ENCODE data around the gene SLC8A1.

The SLC8A1 gene

DNA sequence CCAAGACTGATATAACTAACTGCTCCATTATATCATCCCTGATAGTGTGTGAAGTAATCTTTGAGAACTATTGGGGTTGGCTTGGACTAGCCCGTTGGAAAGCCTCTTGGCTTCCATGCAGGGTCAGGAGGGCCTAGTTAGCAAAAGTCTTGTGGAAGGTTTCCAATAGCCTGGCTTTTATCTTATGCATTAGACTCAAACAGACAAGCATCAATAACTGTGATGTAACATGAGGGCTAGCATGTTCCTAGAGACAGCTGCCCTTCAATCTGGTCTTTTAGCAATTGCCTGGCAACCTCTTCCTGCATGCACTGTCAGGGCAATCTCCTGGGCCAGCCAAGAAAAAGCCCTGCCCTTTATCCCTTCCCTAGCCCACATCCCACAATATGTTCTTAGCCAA, 18.2 kb downstream of the SLC8A1 start:
- Mint-ChIP-seq H3K4me3 (no peak overlapping the region), H3K27me3 (no peaks in the 10 kb centered on the region), H3K9me3 (peaks cover 11% of the 10 kb centered on the region), H3K27ac (ENCODE audit: low read depth) (no peak overlapping the region), H3K36me3 (ENCODE audit: insufficient read depth) (no peaks in the 10 kb centered on the region), H3K4me1 (no peaks in the 10 kb centered on the region)
- DNase-seq (ENCODE audit: low spot score in 2 of 2) (no peak), ATAC-seq (replicated peaks; ENCODE audit: extremely low read depth, poor library complexity, severe bottlenecking) (no peak)

DNA sequence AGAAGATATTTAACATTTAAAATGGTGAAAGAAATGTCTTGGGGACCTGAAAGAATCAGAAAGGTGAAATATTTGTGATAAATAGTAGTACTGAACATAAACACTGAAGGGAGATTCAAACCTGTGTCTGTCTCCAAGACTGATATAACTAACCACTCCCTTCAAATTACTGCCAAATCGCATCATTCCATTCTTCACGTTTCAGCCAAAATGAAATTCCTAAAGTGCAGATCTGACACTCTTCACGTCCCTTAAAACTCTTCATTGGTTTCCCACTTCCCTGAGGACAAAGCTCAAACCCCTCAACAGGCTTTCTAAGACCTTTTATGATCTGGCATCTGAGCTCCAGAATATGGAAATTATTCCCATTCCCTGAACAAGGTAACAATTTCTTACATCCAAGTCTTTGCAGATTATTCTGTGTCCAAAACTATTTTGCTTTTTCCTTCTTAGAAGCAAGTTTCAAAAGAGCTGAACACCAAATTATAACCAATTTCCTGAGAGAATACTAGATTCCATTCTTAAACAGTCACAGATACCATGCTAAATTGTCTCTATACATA, 18.9 kb downstream of the SLC8A1 start:
- Mint-ChIP-seq H3K4me1 (no peaks in the 10 kb centered on the region), H3K27me3 (no peaks in the 10 kb centered on the region), H3K36me3 (ENCODE audit: insufficient read depth) (no peaks in the 10 kb centered on the region)

GRCh38 chr2:40431600-40431955, 20.3 kb downstream of the SLC8A1 start:
- H3K27me3 Mint-ChIP-seq = no peaks in the 10 kb centered on the region
- ATAC-seq (replicated peaks; ENCODE audit: extremely low read depth, poor library complexity, severe bottlenecking) (no peak), DNase-seq (ENCODE audit: low spot score in 2 of 2) (no peak)
- no peaks in the 10 kb centered on the region for H3K4me1 Mint-ChIP-seq
- no peak overlapping the region for H3K4me3 Mint-ChIP-seq
- H3K27ac Mint-ChIP-seq (ENCODE audit: low read depth) = no peak overlapping the region
- no peaks in the 10 kb centered on the region for H3K9me3 Mint-ChIP-seq
- no peaks in the 10 kb centered on the region for H3K36me3 Mint-ChIP-seq (ENCODE audit: insufficient read depth)

More for the DNA sequence above, 18.9 kb downstream of the SLC8A1 start:
- Mint-ChIP-seq H3K4me3 (no peak overlapping the region), H3K27ac (ENCODE audit: low read depth) (no peak overlapping the region), H3K9me3 (peaks cover 5% of the 10 kb centered on the region)
- DNase-seq (ENCODE audit: low spot score in 2 of 2) = no peak
- no peak for ATAC-seq (replicated peaks; ENCODE audit: extremely low read depth, poor library complexity, severe bottlenecking)

DNA sequence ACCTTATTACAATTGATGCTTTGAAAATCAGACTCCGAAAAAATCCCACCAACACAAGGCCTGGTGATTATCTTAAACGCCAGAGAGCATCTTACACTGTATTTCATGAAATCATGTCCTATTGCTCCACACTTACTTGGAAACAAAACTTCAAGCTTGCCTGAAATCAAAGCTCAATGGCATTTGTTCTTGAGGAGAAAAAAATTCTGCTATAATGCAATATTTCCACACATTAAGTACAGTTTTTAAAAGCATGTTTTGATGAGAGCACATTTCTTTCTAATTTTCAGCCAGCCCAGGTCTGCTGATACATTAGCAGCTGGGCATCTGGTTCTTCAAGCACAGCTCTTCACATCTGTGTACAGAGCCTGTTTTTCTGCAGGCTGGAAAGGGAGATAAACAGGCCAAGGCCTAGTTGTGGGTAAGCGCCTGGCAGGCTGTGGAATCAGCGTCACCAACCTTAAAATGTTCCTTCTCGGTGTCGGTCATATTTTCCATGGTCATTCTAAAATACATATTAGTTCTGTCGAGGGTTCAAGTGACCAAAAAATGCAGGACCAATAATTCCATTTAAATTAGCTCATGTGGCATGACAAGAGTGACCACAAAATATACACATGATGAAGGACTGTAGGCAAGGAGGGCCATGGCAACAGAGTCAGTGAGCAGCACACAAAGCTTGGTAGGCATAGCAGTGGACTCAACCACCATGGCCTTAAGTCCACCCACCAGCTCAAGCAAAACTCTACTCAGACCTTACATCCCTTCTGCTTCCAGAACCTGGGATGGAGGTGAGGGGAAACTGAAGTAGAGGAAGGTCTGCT, 20.9 kb downstream of the SLC8A1 start:
- no peaks in the 10 kb centered on the region for H3K4me1 Mint-ChIP-seq

GRCh38 chr2:40428439-40428838, 23.5 kb downstream of the SLC8A1 start:
- Mint-ChIP-seq H3K27ac (ENCODE audit: low read depth) (no peak overlapping the region), H3K27me3 (no peaks in the 10 kb centered on the region), H3K36me3 (ENCODE audit: insufficient read depth) (no peaks in the 10 kb centered on the region), H3K9me3 (no peaks in the 10 kb centered on the region), H3K4me3 (no peak overlapping the region), H3K4me1 (no peaks in the 10 kb centered on the region)
- DNase-seq (ENCODE audit: low spot score in 2 of 2) = no peak
- ATAC-seq (replicated peaks; ENCODE audit: extremely low read depth, poor library complexity, severe bottlenecking) = no peak

More for the DNA sequence above, 20.9 kb downstream of the SLC8A1 start:
- Mint-ChIP-seq H3K27ac (ENCODE audit: low read depth) (no peak overlapping the region), H3K4me3 (no peak overlapping the region), H3K36me3 (ENCODE audit: insufficient read depth) (no peaks in the 10 kb centered on the region), H3K27me3 (no peaks in the 10 kb centered on the region), H3K9me3 (no peaks in the 10 kb centered on the region)
- ATAC-seq (replicated peaks; ENCODE audit: extremely low read depth, poor library complexity, severe bottlenecking) = no peak
- DNase-seq (ENCODE audit: low spot score in 2 of 2) = no peak

DNA sequence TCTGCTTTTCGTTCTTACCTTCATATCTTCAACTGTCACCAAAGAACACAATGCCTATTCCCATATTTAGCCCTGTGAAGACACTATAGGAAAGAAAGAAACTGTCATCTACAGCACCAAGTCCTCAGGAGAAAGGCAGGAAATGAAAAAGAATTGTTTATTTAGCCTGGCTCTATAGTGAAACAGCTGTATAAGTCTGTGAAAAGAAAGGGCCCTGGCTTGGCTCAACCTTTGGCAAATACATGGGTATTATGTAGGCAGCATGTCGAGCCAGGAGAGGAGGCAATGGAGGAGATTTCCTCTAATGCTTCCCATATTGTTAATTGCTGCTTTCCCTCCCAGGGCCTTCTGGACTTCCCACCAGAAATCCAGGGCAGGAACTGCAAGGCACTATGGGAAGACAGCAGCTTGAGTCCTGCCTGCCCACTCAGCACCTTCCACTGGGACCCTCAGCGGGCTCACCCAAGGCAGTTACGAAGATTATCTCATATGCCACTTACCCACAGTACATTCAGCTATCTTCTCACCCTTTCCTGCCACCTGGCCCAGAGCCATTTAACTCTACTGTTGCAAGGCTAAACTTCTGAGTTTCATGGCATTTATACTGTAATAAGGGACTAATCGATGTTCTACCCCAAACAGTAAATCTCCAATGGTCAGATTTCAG, 30.1 kb downstream of the SLC8A1 start:
- Mint-ChIP-seq H3K36me3 (ENCODE audit: insufficient read depth) (peaks cover 2% of the 10 kb centered on the region), H3K27ac (ENCODE audit: low read depth) (no peak overlapping the region), H3K9me3 (peaks cover 5% of the 10 kb centered on the region), H3K4me3 (no peak overlapping the region), H3K4me1 (no peaks in the 10 kb centered on the region), H3K27me3 (no peaks in the 10 kb centered on the region)
- DNase-seq (ENCODE audit: low spot score in 2 of 2) (no peak), ATAC-seq (replicated peaks; ENCODE audit: extremely low read depth, poor library complexity, severe bottlenecking) (no peak)

- Mint-ChIP-seq H3K9me3 (peaks cover 5% of the 10 kb centered on the region), H3K27ac (ENCODE audit: low read depth) (no peak overlapping the region), H3K4me1 (no peaks in the 10 kb centered on the region), H3K36me3 (ENCODE audit: insufficient read depth) (peaks cover 2% of the 10 kb centered on the region), H3K4me3 (no peak overlapping the region), H3K27me3 (no peaks in the 10 kb centered on the region)
- no peak for DNase-seq (ENCODE audit: low spot score in 2 of 2)
- no peak for ATAC-seq (replicated peaks; ENCODE audit: extremely low read depth, poor library complexity, severe bottlenecking)
Measured at GRCh38 chr2:40420478-40420877, 31.4 kb downstream of the SLC8A1 start.

DNA sequence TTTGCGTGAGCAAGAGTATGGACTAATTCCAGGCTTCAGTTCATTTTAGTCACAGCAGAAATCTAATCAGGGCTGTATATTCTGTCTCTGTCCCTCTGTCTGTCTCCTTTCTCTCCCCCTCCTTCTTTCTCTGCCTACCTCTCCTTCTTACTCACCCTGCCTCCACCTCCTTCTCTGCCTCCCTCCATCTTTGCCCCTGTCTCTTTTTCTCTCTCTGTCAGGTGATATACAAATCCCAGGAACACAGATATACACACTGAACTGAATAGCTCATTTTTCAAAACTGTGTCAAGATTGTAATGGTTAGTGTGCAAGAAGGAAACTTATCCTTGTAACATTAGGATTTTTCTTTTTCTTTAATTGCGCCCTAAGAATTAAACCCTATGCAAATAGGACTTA, 32.5 kb downstream of the SLC8A1 start:
- Mint-ChIP-seq H3K36me3 (ENCODE audit: insufficient read depth) (peaks cover 2% of the 10 kb centered on the region), H3K9me3 (peaks cover 5% of the 10 kb centered on the region), H3K4me1 (no peaks in the 10 kb centered on the region), H3K27ac (ENCODE audit: low read depth) (no peak overlapping the region), H3K27me3 (no peaks in the 10 kb centered on the region), H3K4me3 (no peak overlapping the region)
- ATAC-seq (replicated peaks; ENCODE audit: extremely low read depth, poor library complexity, severe bottlenecking) (no peak), DNase-seq (ENCODE audit: low spot score in 2 of 2) (no peak)

DNA sequence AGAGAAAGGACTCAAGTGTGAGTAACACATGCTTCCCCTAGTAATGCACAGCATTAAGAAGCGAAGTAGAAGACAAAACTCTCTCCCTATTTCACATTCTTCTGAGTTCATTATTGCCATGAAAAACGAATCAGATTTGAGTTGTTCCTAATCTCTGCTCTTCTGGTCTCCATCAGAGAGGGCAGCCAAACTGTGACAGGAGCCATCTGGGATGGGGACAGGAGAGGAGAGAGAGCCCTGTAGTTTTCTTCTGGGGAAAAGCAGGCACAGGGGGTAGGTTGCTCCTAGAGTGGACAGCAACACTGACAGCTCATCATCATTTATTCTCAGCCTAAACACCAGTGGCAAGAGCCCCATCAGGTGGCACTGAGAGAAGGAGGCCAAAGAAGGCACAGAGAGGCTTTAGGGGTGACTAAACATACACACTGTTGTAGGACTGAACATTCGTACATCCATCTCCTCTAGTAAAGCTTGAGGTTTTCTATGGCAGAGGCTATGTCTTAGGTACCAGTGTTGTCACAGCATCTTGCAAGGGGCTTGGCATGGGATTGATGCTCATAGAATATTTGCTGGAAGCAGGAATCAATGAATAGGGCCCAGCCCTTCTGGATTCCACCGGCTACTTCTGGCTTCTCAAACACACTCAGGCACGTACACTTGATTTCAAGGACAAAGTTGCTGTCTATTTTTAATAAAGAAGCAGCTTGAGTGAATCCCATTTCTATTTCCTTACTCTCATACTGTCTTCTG, 33.1 kb downstream of the SLC8A1 start:
- DNase-seq (ENCODE audit: low spot score in 2 of 2) (no peak), ATAC-seq (replicated peaks; ENCODE audit: extremely low read depth, poor library complexity, severe bottlenecking) (no peak)
- Mint-ChIP-seq H3K27me3 (no peaks in the 10 kb centered on the region), H3K4me1 (no peaks in the 10 kb centered on the region), H3K27ac (ENCODE audit: low read depth) (no peak overlapping the region), H3K36me3 (ENCODE audit: insufficient read depth) (peaks cover 2% of the 10 kb centered on the region), H3K4me3 (no peak overlapping the region), H3K9me3 (peaks cover 5% of the 10 kb centered on the region)

DNA sequence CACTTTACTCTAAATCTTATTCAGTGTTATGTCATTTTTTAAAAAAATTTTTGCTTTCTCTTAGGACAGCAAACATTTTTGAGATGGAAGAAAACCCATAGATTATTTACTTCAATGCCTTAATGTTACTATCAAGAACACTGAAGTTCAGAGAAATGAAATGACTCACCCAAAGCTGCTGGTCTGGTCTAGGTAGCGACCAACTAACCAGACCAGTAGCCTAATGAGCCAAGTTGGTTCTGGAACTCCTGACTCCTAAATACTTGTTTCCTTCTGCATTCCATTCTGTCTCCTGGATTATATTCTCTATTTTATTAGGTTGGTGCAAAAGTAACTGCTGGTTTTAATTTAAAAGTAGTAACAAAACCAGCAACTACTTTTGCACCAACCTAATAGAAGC, 35.4 kb downstream of the SLC8A1 start:
- ATAC-seq (replicated peaks; ENCODE audit: extremely low read depth, poor library complexity, severe bottlenecking) = no peak
- Mint-ChIP-seq H3K9me3 (peaks cover 5% of the 10 kb centered on the region), H3K4me1 (no peaks in the 10 kb centered on the region), H3K27ac (ENCODE audit: low read depth) (no peak overlapping the region), H3K36me3 (ENCODE audit: insufficient read depth) (peaks cover 2% of the 10 kb centered on the region), H3K4me3 (no peak overlapping the region), H3K27me3 (no peaks in the 10 kb centered on the region)
- DNase-seq (ENCODE audit: low spot score in 2 of 2) = no peak

GRCh38 chr2:40415391-40415790, 36.5 kb downstream of the SLC8A1 start:
- H3K4me1 Mint-ChIP-seq = no peaks in the 10 kb centered on the region

DNA sequence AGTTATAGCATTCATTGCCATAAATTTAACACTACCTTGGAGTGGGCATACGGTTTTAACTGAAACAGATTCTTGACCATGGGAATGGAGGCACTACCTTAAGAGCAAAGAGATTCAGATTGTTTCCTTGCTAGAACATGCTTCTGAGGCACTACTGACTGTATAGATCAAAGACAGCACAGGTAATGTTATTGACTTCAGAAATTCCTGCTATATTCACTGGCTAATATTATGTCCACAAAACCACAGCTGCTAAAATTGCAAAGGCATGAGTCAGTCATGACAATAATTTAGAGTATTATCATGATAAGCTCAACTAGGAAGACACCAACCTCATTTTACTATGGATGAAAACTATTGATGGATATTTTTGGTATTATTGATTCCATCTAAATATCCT, 39.4 kb downstream of the SLC8A1 start:
- no peak for ATAC-seq (replicated peaks; ENCODE audit: extremely low read depth, poor library complexity, severe bottlenecking)
- H3K36me3 Mint-ChIP-seq (ENCODE audit: insufficient read depth) = no peaks in the 10 kb centered on the region
- H3K9me3 Mint-ChIP-seq = no peaks in the 10 kb centered on the region
- H3K4me3 Mint-ChIP-seq = no peak overlapping the region
- no peak for DNase-seq (ENCODE audit: low spot score in 2 of 2)
- no peaks in the 10 kb centered on the region for H3K27me3 Mint-ChIP-seq
- H3K4me1 Mint-ChIP-seq = no peaks in the 10 kb centered on the region
- H3K27ac Mint-ChIP-seq (ENCODE audit: low read depth) = no peak overlapping the region

More at GRCh38 chr2:40415391-40415790, 36.5 kb downstream of the SLC8A1 start:
- Mint-ChIP-seq H3K9me3 (peaks cover 5% of the 10 kb centered on the region), H3K27me3 (no peaks in the 10 kb centered on the region), H3K4me3 (no peak overlapping the region), H3K36me3 (ENCODE audit: insufficient read depth) (peaks cover 2% of the 10 kb centered on the region), H3K27ac (ENCODE audit: low read depth) (no peak overlapping the region)
- no peak for ATAC-seq (replicated peaks; ENCODE audit: extremely low read depth, poor library complexity, severe bottlenecking)
- DNase-seq (ENCODE audit: low spot score in 2 of 2) = no peak
